ENCODE measurements around the gene LIFR.

DNA sequence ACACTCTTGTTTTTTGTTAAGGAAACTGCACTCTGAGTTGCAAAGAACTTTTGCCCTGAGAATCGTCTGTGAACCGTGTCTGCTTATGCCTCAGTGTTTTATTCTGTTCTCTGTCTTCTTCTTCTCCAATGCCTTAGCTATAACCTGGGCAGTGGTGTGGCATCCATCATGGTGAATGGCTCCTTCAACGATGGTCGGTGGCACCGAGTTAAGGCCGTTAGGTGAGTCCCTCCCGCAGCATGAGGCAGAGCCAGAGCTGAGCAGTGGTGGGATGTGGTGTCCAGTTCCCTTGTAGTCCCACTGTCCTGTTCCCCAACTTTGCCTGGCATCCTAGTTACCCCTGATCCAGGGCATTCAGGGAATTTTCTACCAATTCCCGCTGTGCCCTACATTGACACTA lies 98.3 kb downstream of the LIFR start:
- TF ChIP-seq, protein P1, sequence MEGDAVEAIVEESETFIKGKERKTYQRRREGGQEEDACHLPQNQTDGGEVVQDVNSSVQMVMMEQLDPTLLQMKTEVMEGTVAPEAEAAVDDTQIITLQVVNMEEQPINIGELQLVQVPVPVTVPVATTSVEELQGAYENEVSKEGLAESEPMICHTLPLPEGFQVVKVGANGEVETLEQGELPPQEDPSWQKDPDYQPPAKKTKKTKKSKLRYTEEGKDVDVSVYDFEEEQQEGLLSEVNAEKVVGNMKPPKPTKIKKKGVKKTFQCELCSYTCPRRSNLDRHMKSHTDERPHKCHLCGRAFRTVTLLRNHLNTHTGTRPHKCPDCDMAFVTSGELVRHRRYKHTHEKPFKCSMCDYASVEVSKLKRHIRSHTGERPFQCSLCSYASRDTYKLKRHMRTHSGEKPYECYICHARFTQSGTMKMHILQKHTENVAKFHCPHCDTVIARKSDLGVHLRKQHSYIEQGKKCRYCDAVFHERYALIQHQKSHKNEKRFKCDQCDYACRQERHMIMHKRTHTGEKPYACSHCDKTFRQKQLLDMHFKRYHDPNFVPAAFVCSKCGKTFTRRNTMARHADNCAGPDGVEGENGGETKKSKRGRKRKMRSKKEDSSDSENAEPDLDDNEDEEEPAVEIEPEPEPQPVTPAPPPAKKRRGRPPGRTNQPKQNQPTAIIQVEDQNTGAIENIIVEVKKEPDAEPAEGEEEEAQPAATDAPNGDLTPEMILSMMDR (IDR thresholded peaks at IDR 0.05; ENCODE audit: borderline replicate concordance, extremely low read depth, low read length, poor library complexity, severe bottlenecking): no peak
- no peak for TF ChIP-seq EZH2 (IDR thresholded peaks at IDR 0.05; ENCODE audit: borderline replicate concordance, low read depth, low read length, severe bottlenecking)

All from DND-41 (cell line).